ENCODE data around the gene CLHC1.

CLHC1 gene

GRCh38 chr2:55159037-55159651 is 72.9 kb downstream of the CLHC1 start:
- TF ChIP-seq FOXP2 (optimal IDR thresholded peaks at IDR 0.05; ENCODE audit: borderline replicate concordance, extremely low read depth, extremely low read length, insufficient read depth) (no peak), POLR2AphosphoS5 (IDR thresholded peaks at IDR 0.05; ENCODE audit: low read depth, low read length) (no peak)

GRCh38 chr2:55158111-55158814 is 73.8 kb downstream of the CLHC1 start:
- TF ChIP-seq TAF1 (IDR thresholded peaks at IDR 0.05; ENCODE audit: borderline replicate concordance, insufficient read depth, low read length) (no peak), SIN3A (IDR thresholded peaks at IDR 0.05; ENCODE audit: borderline replicate concordance, insufficient read depth, low read length) (no peak), POLR2AphosphoS5 (IDR thresholded peaks at IDR 0.05; ENCODE audit: low read depth, low read length) (no peak), REST (IDR thresholded peaks at IDR 0.05; ENCODE audit: insufficient read depth in 1 of 2, low read depth in 2 of 2, low read length in 2 of 2) (no peak), FOXP2 (optimal IDR thresholded peaks at IDR 0.05; ENCODE audit: borderline replicate concordance, extremely low read depth, extremely low read length, insufficient read depth) (no peak)

- TF ChIP-seq POLR2AphosphoS5 (IDR thresholded peaks at IDR 0.05; ENCODE audit: low read depth, low read length) = no peak
Observed at GRCh38 chr2:55157474-55157884, 74.6 kb downstream of the CLHC1 start.

- TF ChIP-seq TAF1 (IDR thresholded peaks at IDR 0.05; ENCODE audit: borderline replicate concordance, insufficient read depth, low read length) (no peak), FOXP2 (optimal IDR thresholded peaks at IDR 0.05; ENCODE audit: borderline replicate concordance, extremely low read depth, extremely low read length, insufficient read depth) (no peak), POLR2AphosphoS5 (IDR thresholded peaks at IDR 0.05; ENCODE audit: low read depth, low read length) (no peak), REST (IDR thresholded peaks at IDR 0.05; ENCODE audit: insufficient read depth in 1 of 2, low read depth in 2 of 2, low read length in 2 of 2) (no peak), SIN3A (IDR thresholded peaks at IDR 0.05; ENCODE audit: borderline replicate concordance, insufficient read depth, low read length) (no peak)
Observed at GRCh38 chr2:55156984-55157383, 75.1 kb downstream of the CLHC1 start.

- TF ChIP-seq FOXP2 (optimal IDR thresholded peaks at IDR 0.05; ENCODE audit: borderline replicate concordance, extremely low read depth, extremely low read length, insufficient read depth) (no peak), POLR2AphosphoS5 (IDR thresholded peaks at IDR 0.05; ENCODE audit: low read depth, low read length) (no peak), SIN3A (IDR thresholded peaks at IDR 0.05; ENCODE audit: borderline replicate concordance, insufficient read depth, low read length) (no peak), TAF1 (IDR thresholded peaks at IDR 0.05; ENCODE audit: borderline replicate concordance, insufficient read depth, low read length) (no peak), REST (IDR thresholded peaks at IDR 0.05; ENCODE audit: insufficient read depth in 1 of 2, low read depth in 2 of 2, low read length in 2 of 2) (no peak)
Observed at GRCh38 chr2:55156326-55156725, 75.8 kb downstream of the CLHC1 start.

GRCh38 chr2:55155764-55156281 is 76.3 kb downstream of the CLHC1 start:
- TF ChIP-seq FOXP2 (optimal IDR thresholded peaks at IDR 0.05; ENCODE audit: borderline replicate concordance, extremely low read depth, extremely low read length, insufficient read depth) (no peak), REST (IDR thresholded peaks at IDR 0.05; ENCODE audit: insufficient read depth in 1 of 2, low read depth in 2 of 2, low read length in 2 of 2) (no peak), SIN3A (IDR thresholded peaks at IDR 0.05; ENCODE audit: borderline replicate concordance, insufficient read depth, low read length) (no peak), POLR2AphosphoS5 (IDR thresholded peaks at IDR 0.05; ENCODE audit: low read depth, low read length) (no peak), TAF1 (IDR thresholded peaks at IDR 0.05; ENCODE audit: borderline replicate concordance, insufficient read depth, low read length) (no peak)
